Fibroblast of villous mesenchyme (primary cell): ENCODE results near the gene CDO1. TPM values are rescaled to one million over a fixed set of nuclear protein-coding genes. Genes with fewer than 3 reads are reported as not detected.
A peak's percentile ranks its signal among the peaks of the same experiment; 100 is the strongest.

ENCODE experiments used
- DNase-seq: peaks from one replicate; pipeline ENCODE4 v3.0.0-alpha.2; 2010; ENCODE audit warnings: low read depth
- H3K4me3 ChIP-seq: 2 replicates; pipeline ENCODE4 v1.5.1; 2011; ENCODE audit warnings: low read depth, mild to moderate bottlenecking, low read length
- CTCF ChIP-seq: IDR thresholded peaks from 2 replicates; pipeline ENCODE4 v1.5.1; 2012; ENCODE audit warnings: low read depth, mild to moderate bottlenecking, low read length; ENCODE audit not compliant: insufficient read depth
- total RNA-seq: library from RNA; depleted of rRNA; stranded (reverse); fragments of >200 nt; gene quantifications from 2 replicates; pipeline ENCODE4 v1.2.3, GENCODE V29; 2012

The CDO1 gene
- total RNA-seq, 1 donor, result 2.6 TPM

GRCh38 chr5:115774684-115775083 is 41.8 kb downstream of the CDO1 start:
- no peak for TF ChIP-seq CTCF
- no peak overlapping the region for H3K4me3 ChIP-seq
- DNase-seq, result no peak

GRCh38 chr5:115772731-115773475 is 43.6 kb downstream of the CDO1 start:
- no peak for TF ChIP-seq CTCF
- no peak for DNase-seq
- H3K4me3 ChIP-seq, result no peak overlapping the region

GRCh38 chr5:115770466-115770865 is 46.0 kb downstream of the CDO1 start:
- peak; percentile 7 for DNase-seq
- H3K4me3 ChIP-seq, result no peak overlapping the region
- peak; percentile 36 for TF ChIP-seq CTCF

- H3K4me3 ChIP-seq, result no peak overlapping the region
- no peak for DNase-seq
- TF ChIP-seq CTCF, result no peak
Measured at GRCh38 chr5:115767424-115767823, 49.0 kb downstream of the CDO1 start.

GRCh38 chr5:115766608-115767007 is 49.9 kb downstream of the CDO1 start:
- no peak overlapping the region for H3K4me3 ChIP-seq
- no peak for DNase-seq
- no peak for TF ChIP-seq CTCF

GRCh38 chr5:115758356-115758755 is 58.1 kb downstream of the CDO1 start:
- no peak overlapping the region for H3K4me3 ChIP-seq
- TF ChIP-seq CTCF, result no peak
- no peak for DNase-seq

GRCh38 chr5:115755675-115756074 is 60.8 kb downstream of the CDO1 start:
- DNase-seq, result no peak
- no peak overlapping the region for H3K4me3 ChIP-seq
- TF ChIP-seq CTCF, result no peak
